K562 treated with DMSO at 1 percent for 4 hours (cell line): ENCODE data around the gene HYOU1. TPM values are rescaled to one million over a fixed set of nuclear protein-coding genes. Genes with fewer than 3 reads are reported as not detected.

ENCODE experiments used
- total RNA-seq: library from RNA; unstranded; fragments of 300-600 nt; gene quantifications from 2 replicates; pipeline ENCODE4 v1.2.3, GENCODE V29; 2022; ENCODE audit not compliant: insufficient read depth

Gene HYOU1
- 202 and 231 TPM in 2 replicates for total RNA-seq

GRCh38 chr11:119057000-119057769 is at the start of gene HYOU1:
TSS of gene HYOU1 (minus strand) at chr11:119057205. CDS start at chr11:119056160, 1,045 bp downstream.

GRCh38 chr11:119101759-119102423 is 44.9 kb upstream of the HYOU1 start, which contains the start of gene DPAGT1:
TSS of gene DPAGT1 (minus strand) at chr11:119101853. CDS start at chr11:119101655, 198 bp downstream.

GRCh38 chr11:119084663-119085436 is 27.8 kb upstream of the HYOU1 start, which contains the start of gene HMBS:
TSS of gene HMBS (plus strand) at chr11:119084881. CDS start at chr11:119085034, 153 bp downstream.

GRCh38 chr11:119067371-119068222 is 10.6 kb upstream of the HYOU1 start, which contains the start of gene VPS11:
TSS of gene VPS11 (plus strand) at chr11:119067818. CDS start at chr11:119067824, 6 bp downstream.

DNA sequence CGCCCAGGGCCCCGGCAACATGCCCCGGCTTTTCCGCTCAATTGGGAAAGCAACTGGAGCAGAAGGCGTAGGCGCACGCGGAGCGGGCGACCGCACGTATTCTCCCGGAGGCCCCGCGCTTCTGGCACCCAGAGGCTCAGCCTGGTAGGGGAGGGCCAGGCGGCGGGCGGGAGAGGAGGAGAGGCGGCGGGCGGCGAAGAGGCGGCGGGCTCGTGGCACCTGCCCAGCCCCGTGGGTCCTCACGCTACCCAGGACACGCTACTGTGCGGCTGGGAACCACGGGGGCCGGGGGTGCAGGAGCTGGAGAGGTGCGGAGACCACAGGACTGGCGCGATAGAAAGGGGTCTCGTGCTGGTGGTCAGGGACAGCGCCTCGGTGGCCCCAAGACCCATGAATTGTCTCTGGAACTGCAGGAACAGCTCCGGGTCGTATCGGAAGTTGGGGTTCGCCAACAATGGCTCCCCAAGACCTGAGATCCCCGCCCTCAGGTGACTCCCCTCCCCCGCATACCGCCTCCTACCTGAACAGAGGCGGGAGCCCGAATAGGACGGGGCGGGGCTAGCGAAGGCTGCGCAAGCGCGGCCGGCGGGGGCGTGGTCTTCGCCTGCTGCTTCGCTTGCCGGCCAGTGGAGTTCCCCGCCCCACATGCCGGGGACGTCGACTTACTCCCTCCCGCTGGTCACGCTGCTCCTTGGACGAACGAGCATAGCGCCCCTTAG is 26.5 kb downstream of the HYOU1 start, which contains the start of gene SLC37A4:
Gene SLC37A4, minus strand, starts transcription at position 549 of the 719 bp plus-strand sequence.

GRCh38 chr11:119018074-119018938 is 38.7 kb downstream of the HYOU1 start, which contains the start of the genes RPS25 and TRAPPC4:
TSS of gene RPS25 (minus strand) at chr11:119018343. CDS start at chr11:119018284, 59 bp downstream.
TSS of gene TRAPPC4 (plus strand) at chr11:119018766. CDS start at chr11:119018796, 30 bp downstream.

DNA sequence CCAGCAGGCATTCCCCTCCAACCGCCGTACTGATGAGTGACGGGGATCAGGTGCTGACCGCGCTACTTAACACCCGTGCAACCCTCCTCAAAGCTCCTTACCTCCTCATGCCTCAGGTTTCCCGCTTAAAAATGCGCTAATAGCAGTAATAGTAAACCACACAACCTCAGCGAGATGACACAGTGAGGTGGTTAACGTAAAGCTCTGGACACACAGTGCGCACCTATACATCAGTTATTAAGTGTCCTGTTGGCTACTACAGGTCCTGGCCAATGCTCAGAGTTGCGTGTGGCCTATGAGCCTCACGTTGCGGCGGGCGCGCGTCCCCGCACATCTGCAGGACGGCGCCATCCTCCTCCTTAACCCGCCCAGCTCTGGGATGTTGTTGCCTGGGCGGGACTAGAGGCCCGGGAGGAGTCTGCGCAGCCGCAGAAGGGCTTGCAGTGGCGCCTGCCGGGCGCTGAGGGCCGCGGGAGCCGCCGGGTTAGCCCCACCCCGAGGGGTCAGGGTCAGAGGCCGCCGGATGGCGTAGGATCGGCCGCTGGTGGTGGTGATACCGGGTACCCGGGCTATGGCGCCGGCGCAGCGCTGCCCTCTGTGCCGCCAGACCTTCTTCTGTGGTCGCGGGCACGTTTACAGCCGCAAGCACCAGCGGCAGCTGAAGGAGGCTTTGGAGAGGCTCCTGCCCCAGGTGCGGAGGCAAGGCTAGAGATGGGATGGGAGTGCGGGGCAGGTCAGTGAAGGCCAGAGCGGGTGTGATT is 59.2 kb downstream of the HYOU1 start, which contains the start of gene CENATAC:
Gene CENATAC, plus strand, starts transcription at position 512 of the 761 bp plus-strand sequence. Its CDS starts 60 bp downstream, at position 572.

Other genes with a start within 250 kb of the HYOU1 start
- gene CXCR5, start 173.3 kb downstream of the HYOU1 start, total RNA-seq = not detected in 2 replicates
- 8.3 and 14.2 TPM in 2 replicates for gene BCL9L, start 131.3 kb downstream of the HYOU1 start, total RNA-seq
- not detected in 2 replicates for gene UPK2, start 100.9 kb downstream of the HYOU1 start, total RNA-seq
- not detected in 2 replicates for gene FOXR1, start 85.4 kb downstream of the HYOU1 start, total RNA-seq
- gene CENATAC, start 59.1 kb downstream of the HYOU1 start, total RNA-seq = 11.8 and 12.3 TPM in 2 replicates
- gene RPS25, start 38.9 kb downstream of the HYOU1 start, total RNA-seq = 1,661 and 1,791 TPM in 2 replicates
- gene TRAPPC4, start 38.4 kb downstream of the HYOU1 start, total RNA-seq = 131 and 148 TPM in 2 replicates
- gene SLC37A4, start 26.3 kb downstream of the HYOU1 start, total RNA-seq = 36.3 and 44.7 TPM in 2 replicates
- 31.8 and 39.9 TPM in 2 replicates for gene VPS11, start 10.6 kb upstream of the HYOU1 start, total RNA-seq
- 107 and 137 TPM in 2 replicates for gene HMBS, start 27.7 kb upstream of the HYOU1 start, total RNA-seq
- 41.8 and 50.8 TPM in 2 replicates for gene DPAGT1, start 44.6 kb upstream of the HYOU1 start, total RNA-seq
- 27.8 and 33.7 TPM in 2 replicates for gene C2CD2L, start 50.1 kb upstream of the HYOU1 start, total RNA-seq
- gene HINFP, start 64.4 kb upstream of the HYOU1 start, total RNA-seq = 28.5 and 31.2 TPM in 2 replicates
- gene ABCG4, start 91.8 kb upstream of the HYOU1 start, total RNA-seq = 0.17 TPM in 1 of 2 replicates, not detected in the other
- 1.6 and 2.0 TPM in 2 replicates for gene NLRX1, start 111.5 kb upstream of the HYOU1 start, total RNA-seq
- gene NHERF4, start 128.3 kb upstream of the HYOU1 start, total RNA-seq = not detected in 2 replicates
- 11.8 and 12.7 TPM in 2 replicates for gene CBL, start 149.1 kb upstream of the HYOU1 start, total RNA-seq